ENCODE results near the gene LDLRAD4. TPM values are rescaled to one million over a fixed set of nuclear protein-coding genes. Genes with fewer than 3 reads are reported as not detected.

The LDLRAD4 gene
- total RNA-seq, 4 donors from 2014 or later, result 2.7 to 22.5 (median 10.8) TPM

DNA sequence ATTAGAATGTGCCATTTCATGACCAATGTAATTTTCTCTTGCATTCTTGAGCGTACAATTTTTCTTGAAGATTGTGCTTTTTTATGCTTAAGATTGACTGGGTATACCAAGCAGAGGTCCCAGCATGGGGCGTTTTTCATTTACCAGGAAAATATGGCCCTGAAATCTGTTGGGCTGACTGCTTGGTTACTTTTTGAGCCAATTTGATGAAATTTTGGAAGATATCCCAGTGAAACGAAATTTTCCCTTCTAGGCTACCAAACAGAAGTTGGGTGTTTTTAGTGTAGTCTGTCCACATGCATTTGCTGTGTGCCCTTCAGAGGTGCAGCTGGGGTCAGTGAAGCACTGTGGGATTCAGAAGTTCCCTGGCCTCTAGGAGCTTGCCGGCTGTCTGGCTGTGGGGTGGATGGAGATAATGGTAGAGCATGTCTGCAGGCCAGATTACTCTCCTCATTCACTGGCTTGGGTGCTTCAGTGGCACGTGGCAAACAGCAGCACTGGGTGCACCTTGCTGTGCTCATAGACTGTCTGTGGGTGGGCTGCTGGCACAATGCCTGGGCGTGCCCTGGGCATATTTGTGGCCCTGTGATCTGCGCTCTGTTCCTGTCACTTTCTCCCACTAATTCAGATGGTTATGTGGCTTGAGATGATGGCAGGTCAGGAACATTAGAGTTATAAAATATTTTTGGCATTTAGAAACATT lies 73.3 kb downstream of the LDLRAD4 start:
- intact Hi-C loops (cut with DNase I; ENCODE audit: low total_unique reads), result no loop called here
- no peak overlapping the region for H3K4me3 ChIP-seq (ENCODE audit: low read depth, poor library complexity, severe bottlenecking)
- WGBS, 2 donors, result 72 to 75% methylated on average over 5 to 7 of the region's 7 CpGs
- TF ChIP-seq, protein P1, sequence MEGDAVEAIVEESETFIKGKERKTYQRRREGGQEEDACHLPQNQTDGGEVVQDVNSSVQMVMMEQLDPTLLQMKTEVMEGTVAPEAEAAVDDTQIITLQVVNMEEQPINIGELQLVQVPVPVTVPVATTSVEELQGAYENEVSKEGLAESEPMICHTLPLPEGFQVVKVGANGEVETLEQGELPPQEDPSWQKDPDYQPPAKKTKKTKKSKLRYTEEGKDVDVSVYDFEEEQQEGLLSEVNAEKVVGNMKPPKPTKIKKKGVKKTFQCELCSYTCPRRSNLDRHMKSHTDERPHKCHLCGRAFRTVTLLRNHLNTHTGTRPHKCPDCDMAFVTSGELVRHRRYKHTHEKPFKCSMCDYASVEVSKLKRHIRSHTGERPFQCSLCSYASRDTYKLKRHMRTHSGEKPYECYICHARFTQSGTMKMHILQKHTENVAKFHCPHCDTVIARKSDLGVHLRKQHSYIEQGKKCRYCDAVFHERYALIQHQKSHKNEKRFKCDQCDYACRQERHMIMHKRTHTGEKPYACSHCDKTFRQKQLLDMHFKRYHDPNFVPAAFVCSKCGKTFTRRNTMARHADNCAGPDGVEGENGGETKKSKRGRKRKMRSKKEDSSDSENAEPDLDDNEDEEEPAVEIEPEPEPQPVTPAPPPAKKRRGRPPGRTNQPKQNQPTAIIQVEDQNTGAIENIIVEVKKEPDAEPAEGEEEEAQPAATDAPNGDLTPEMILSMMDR (IDR thresholded peaks at IDR 0.05), result no peak
- TF ChIP-seq POLR2A (IDR thresholded peaks at IDR 0.05), result no peak
- DNase-seq (ENCODE audit: low spot score in 2 of 2), result peak in 1 of 2 donors; percentile 60

DNA sequence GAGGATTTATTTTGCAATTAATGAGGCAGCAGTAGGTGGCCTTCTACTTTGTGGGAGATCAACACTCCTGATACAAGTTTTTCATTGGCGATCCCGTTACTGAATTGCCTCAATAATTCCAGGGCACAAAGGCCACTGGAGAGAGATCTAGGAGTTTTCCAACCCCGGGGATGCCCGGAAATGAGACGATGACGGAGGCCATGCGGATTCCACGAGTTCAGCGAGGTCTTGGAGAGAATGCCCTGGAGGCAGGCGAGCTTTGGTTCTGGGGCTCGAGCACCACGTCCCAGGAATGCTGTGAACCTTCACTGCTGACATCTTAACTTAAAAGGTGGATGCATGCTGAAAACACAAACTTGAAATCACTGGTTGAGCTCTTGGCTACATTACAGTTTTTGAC lies 74.2 kb downstream of the LDLRAD4 start:
- intact Hi-C loops (cut with DNase I; ENCODE audit: low total_unique reads), result no loop called here
- WGBS, 2 donors, result 82 to 87% methylated on average over 12 of the region's 12 CpGs
- TF ChIP-seq, protein P1 (IDR thresholded peaks at IDR 0.05), result no peak
- TF ChIP-seq POLR2A (IDR thresholded peaks at IDR 0.05), result no peak
- peak in 1 of 2 donors; percentile 54 for DNase-seq (ENCODE audit: low spot score in 2 of 2)
- no peak overlapping the region for H3K4me3 ChIP-seq (ENCODE audit: low read depth, poor library complexity, severe bottlenecking)

DNA sequence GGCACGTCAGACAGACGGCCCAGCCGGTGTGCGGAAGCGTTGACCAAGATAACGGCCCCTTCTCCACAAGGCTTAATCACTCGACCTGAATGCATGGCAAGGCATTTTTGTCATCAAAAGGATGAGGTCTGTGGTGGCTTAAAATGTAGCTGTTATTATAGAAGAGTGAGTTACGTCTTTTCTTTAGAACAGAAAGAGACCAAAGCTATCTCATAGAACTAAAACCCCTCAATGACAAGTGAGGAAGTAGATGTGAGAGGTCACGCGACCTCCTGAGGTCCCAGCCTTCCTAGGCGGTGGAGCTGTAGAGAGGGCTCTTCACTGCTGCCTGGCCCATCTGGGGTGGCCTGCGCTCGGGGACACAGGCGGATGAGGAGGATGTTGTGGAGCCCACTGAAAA lies 75.7 kb downstream of the LDLRAD4 start:
- intact Hi-C loops (cut with DNase I; ENCODE audit: low total_unique reads), result no loop called here
- 90% methylated on average over 14 of the region's 14 CpGs for WGBS, 2 donors
- TF ChIP-seq, protein P1 (IDR thresholded peaks at IDR 0.05), result no peak
- TF ChIP-seq POLR2A (IDR thresholded peaks at IDR 0.05), result no peak

DNA sequence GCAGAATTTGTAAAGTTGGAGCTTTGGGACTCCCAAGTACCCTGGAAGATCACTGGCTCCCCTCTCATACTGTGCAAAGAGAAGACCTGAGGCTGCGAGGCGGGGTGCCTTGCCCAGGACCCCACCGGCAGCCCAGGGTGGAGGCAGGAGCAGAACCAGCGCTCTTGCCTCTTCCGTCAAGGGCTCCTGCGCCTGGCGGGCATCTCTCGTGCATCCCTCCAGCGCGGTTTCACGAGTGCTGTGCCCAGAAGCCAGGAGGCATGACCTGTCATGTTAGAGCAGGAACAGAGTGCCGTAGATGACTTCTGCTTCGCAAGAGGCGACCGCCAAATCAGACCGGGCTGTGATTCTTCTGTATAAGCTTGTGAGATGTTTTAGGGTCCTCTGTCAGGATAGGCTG lies 77.3 kb downstream of the LDLRAD4 start:
- H3K4me3 ChIP-seq (ENCODE audit: low read depth, poor library complexity, severe bottlenecking), result no peak overlapping the region
- intact Hi-C loops (cut with DNase I; ENCODE audit: low total_unique reads), result no loop called here
- peak in 1 of 2 donors; percentile 57 for DNase-seq (ENCODE audit: low spot score in 2 of 2)
- WGBS, 2 donors, result 81 to 84% methylated on average over 16 of the region's 16 CpGs
- TF ChIP-seq POLR2A (IDR thresholded peaks at IDR 0.05), result no peak
- TF ChIP-seq, protein P1 (IDR thresholded peaks at IDR 0.05), result no peak

More for the DNA sequence above, 75.7 kb downstream of the LDLRAD4 start:
- no peak overlapping the region for H3K4me3 ChIP-seq (ENCODE audit: low read depth, poor library complexity, severe bottlenecking)
- DNase-seq (ENCODE audit: low spot score in 2 of 2), result peak in 1 of 2 donors; percentile 60

DNA sequence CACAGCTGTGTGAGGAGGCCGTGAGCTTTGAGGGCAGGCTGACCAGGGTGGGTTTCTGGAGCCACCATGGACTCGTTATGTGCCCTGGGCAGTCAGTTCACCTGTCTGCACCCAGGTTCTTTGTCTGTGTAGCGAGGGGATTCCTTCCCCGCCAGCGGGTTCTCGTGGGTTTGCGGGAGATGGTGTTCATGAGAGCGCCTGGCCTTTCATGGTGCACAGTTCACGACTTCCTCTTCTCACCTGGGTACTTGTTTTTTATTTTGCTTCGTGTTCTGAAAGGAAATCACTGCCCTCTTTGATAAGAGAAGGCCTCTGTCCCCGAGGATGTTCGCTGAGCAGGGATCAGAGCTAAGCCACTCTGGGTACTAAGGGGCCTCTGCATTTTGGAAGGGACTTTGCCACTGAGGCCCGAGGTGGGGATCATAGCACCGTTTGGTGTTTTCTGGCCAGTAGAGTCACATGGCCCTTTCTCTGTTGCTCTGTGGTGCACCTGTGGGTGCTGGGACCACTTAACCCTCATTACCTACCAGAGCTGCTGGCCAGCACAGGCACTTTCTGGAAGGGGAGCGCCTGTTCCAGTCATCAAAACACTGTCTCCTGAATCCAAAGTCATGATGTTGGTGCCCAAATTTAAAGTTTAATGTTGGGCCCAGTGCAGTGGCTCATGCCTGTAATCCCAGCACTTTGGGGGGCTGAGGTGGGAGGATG lies 78.5 kb downstream of the LDLRAD4 start:
- intact Hi-C loops (cut with DNase I; ENCODE audit: low total_unique reads), result no loop called here
- TF ChIP-seq, protein P1 (IDR thresholded peaks at IDR 0.05), result no peak
- no peak for TF ChIP-seq POLR2A (IDR thresholded peaks at IDR 0.05)
- 91 to 92% methylated on average over 11 to 14 of the region's 15 CpGs for WGBS, 2 donors
- peak in 1 of 2 donors; percentile 54 for DNase-seq (ENCODE audit: low spot score in 2 of 2)
- no peak overlapping the region for H3K4me3 ChIP-seq (ENCODE audit: low read depth, poor library complexity, severe bottlenecking)

All from lower leg skin (tissue), 4 donors.